Spleen (tissue), 7 donors: ENCODE data around the gene STEAP3.

Experiments used
- POLR2A ChIP-seq, 3 donors: fragments of 450-650 bp; IDR thresholded peaks; one replicate each; pipeline ENCODE4 v1.5.1; 2017; ENCODE audit warnings: antibody characterized with exemption in 3 of 3, mild to moderate bottlenecking in 1 of 3
- POLR2AphosphoS5 ChIP-seq, 3 donors: sonication (generic); formaldehyde crosslinking; IDR thresholded peaks; one replicate each; pipeline ENCODE4 v1.5.1; 2017; ENCODE audit warnings: antibody characterized with exemption in 3 of 3
- TF ChIP-seq, protein P1 (sequence below), 11 experiments: fragments of 200-600 bp in 7 of 11; fragments of 450-650 bp in 4 of 11; sonication (generic) in 4 of 11; IDR thresholded peaks in 8 of 11; conservative IDR thresholded peaks in 3 of 11; 1 replicate in 7 of 11; 2 replicates in 4 of 11; pipeline versions ENCODE4 v1.4.0 to v1.8.0; 2016 to 2021; ENCODE audit warnings: antibody characterized with exemption in 11 of 11, inconsistent platforms in 4 of 11, mild to moderate bottlenecking in 1 of 11
- donor health status: DM: no; HTN: no; CAD: no; lungs with moderate emphysema.
- donor health status: DM: no; HTN: no; CAD: no.
- donor health status: DM: no; HTN: no; CAD: no.

DNA sequence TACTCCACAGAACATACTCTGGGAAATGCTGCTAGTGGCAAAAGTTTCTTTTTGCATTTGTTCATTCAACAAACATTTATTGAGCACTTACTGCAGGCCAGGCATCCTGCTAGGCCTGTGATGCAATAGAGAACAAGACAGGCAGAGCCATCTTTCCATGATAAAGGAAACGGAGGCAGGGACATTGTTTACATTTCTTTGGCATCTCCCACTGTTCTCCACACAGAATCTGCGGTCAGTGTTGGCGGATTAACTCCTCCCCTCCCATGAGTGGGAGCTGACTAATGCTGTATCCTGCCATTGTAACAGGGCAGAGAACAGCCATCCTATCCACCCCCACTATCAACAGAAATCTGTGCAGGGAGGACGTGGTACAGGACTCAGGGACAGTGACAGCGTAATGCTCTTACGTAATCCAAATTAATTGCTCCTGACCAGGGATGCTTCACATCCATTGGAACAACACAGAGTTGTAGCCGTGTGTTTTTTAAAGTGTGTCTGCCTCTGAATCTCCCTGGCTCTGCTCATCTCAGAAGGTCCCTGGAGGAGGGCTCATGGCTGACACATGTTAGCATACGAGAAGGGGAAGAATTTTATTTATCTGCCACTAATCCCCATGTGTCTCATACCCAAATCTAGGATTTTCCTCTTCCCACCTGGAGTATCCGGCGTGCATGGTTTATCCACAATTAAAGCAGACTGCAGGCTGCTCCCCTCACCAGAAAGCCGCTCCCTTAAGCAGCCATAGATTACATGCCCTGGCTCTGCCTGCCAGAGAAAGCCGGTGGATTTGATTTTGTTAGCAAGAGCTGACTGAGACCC, 32.3 kb downstream of the STEAP3 start:
- TF ChIP-seq, protein P1, sequence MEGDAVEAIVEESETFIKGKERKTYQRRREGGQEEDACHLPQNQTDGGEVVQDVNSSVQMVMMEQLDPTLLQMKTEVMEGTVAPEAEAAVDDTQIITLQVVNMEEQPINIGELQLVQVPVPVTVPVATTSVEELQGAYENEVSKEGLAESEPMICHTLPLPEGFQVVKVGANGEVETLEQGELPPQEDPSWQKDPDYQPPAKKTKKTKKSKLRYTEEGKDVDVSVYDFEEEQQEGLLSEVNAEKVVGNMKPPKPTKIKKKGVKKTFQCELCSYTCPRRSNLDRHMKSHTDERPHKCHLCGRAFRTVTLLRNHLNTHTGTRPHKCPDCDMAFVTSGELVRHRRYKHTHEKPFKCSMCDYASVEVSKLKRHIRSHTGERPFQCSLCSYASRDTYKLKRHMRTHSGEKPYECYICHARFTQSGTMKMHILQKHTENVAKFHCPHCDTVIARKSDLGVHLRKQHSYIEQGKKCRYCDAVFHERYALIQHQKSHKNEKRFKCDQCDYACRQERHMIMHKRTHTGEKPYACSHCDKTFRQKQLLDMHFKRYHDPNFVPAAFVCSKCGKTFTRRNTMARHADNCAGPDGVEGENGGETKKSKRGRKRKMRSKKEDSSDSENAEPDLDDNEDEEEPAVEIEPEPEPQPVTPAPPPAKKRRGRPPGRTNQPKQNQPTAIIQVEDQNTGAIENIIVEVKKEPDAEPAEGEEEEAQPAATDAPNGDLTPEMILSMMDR (IDR thresholded peaks at IDR 0.05 in 8 of 11, conservative IDR thresholded peaks at IDR 0.05 in 3 of 11): no peak
- TF ChIP-seq POLR2A (IDR thresholded peaks at IDR 0.05) (no peak), POLR2AphosphoS5 (IDR thresholded peaks at IDR 0.05) (no peak)
